HEK293 (cell line): ENCODE measurements around the gene LBX1.

Experiments
- CTCF ChIA-PET: fragments of 350-600 bp; formaldehyde crosslinking; extraction: SDS; loops from one replicate; lab custom pipeline; 2021; ENCODE audit warnings: antibody characterized with exemption; lab: Yijun Ruan, JAX
- POLR2A ChIA-PET: fragments of 300-600 bp; formaldehyde crosslinking; extraction: SDS; loops from one replicate; lab custom pipeline; 2020; ENCODE audit warnings: antibody characterized with exemption, inconsistent platforms; lab: Yijun Ruan, JAX
- H3K27ac ChIP-seq: fragments of 200-500 bp; sonication (Bioruptor generic); 2 replicates; pipeline ENCODE4 v1.5.1; 2014; ENCODE audit warnings: low read depth, low read length, control low read depth, inconsistent platforms; ENCODE audit errors: extremely low read depth
- H3K36me3 ChIP-seq, 2 experiments: fragments of 200-500 bp in 1 of 2; sonication (Bioruptor generic) in 1 of 2; 1 replicate in 1 of 2; 2 replicates in 1 of 2; pipeline ENCODE4 v1.5.1; 2014 to 2017; ENCODE audit warnings: inconsistent platforms in 2 of 2, low read length in 2 of 2; ENCODE audit not compliant: control insufficient read depth in 2 of 2, insufficient read depth in 1 of 2
- H3K4me1 ChIP-seq: fragments of 200-500 bp; sonication (Bioruptor generic); 2 replicates; pipeline ENCODE4 v1.5.1; 2014; ENCODE audit warnings: mild to moderate bottlenecking, low read length, inconsistent platforms; ENCODE audit not compliant: control insufficient read depth, insufficient read depth
- H3K4me3 ChIP-seq: 2 replicates; pipeline ENCODE4 v1.5.1; 2011; ENCODE audit warnings: low read depth, mild to moderate bottlenecking, control low read depth, low read length, moderate library complexity
- H3K9me3 ChIP-seq: fragments of 200-500 bp; sonication (Bioruptor generic); 2 replicates; pipeline ENCODE4 v1.5.1; 2014; ENCODE audit warnings: low read depth, low read length, inconsistent platforms; ENCODE audit not compliant: control insufficient read depth, insufficient read depth
- BCL11A ChIP-seq: fragments of 450-650 bp; formaldehyde crosslinking; IDR thresholded peaks from 2 replicates; pipeline ENCODE4 v1.5.1; 2016; ENCODE audit warnings: low read depth, missing biosample characterization, missing genetic modification characterization
- BCL11B ChIP-seq: fragments of 450-650 bp; formaldehyde crosslinking; IDR thresholded peaks from 2 replicates; pipeline ENCODE4 v1.5.1; 2016; ENCODE audit warnings: low read depth, missing biosample characterization, missing genetic modification characterization
- EGR2 ChIP-seq: fragments of 450-650 bp; formaldehyde crosslinking; IDR thresholded peaks from 2 replicates; pipeline ENCODE4 v1.5.1; 2016; ENCODE audit warnings: low read depth, missing biosample characterization, missing genetic modification characterization
- FEZF1 ChIP-seq: fragments of 450-650 bp; formaldehyde crosslinking; IDR thresholded peaks from 2 replicates; pipeline ENCODE4 v1.5.1; 2016; ENCODE audit warnings: missing biosample characterization, missing genetic modification characterization
- GFI1B ChIP-seq: fragments of 450-650 bp; formaldehyde crosslinking; IDR thresholded peaks from 2 replicates; pipeline ENCODE4 v1.5.1; 2016; ENCODE audit warnings: missing biosample characterization, missing genetic modification characterization
- GLIS1 ChIP-seq: fragments of 450-650 bp; formaldehyde crosslinking; IDR thresholded peaks from 2 replicates; pipeline ENCODE4 v1.5.1; 2016; ENCODE audit warnings: missing biosample characterization, missing genetic modification characterization
- KLF17 ChIP-seq: fragments of 450-650 bp; formaldehyde crosslinking; IDR thresholded peaks from 2 replicates; pipeline ENCODE4 v1.5.1; 2016; ENCODE audit warnings: missing biosample characterization, missing genetic modification characterization
- SCRT2 ChIP-seq: fragments of 450-650 bp; formaldehyde crosslinking; IDR thresholded peaks from 2 replicates; pipeline ENCODE4 v1.5.1; 2016; ENCODE audit warnings: missing biosample characterization, missing genetic modification characterization
- SETDB1 ChIP-seq: IDR thresholded peaks from one replicate; pipeline ENCODE4 v1.6.1; 2017; ENCODE audit warnings: mild to moderate bottlenecking, low read length, moderate library complexity, mixed read lengths; ENCODE audit not compliant: insufficient read length
- ZBTB8A ChIP-seq: fragments of 450-650 bp; formaldehyde crosslinking; IDR thresholded peaks from 2 replicates; pipeline ENCODE4 v1.5.1; 2016; ENCODE audit warnings: missing biosample characterization, missing genetic modification characterization
- ZFP69B ChIP-seq: fragments of 450-650 bp; formaldehyde crosslinking; IDR thresholded peaks from 2 replicates; pipeline ENCODE4 v1.5.1; 2016; ENCODE audit warnings: missing biosample characterization, missing genetic modification characterization
- ZIC2 ChIP-seq: fragments of 450-650 bp; formaldehyde crosslinking; IDR thresholded peaks from 2 replicates; pipeline ENCODE4 v1.5.1; 2016; ENCODE audit warnings: missing biosample characterization, missing genetic modification characterization
- ZNF138 ChIP-seq: fragments of 450-650 bp; formaldehyde crosslinking; IDR thresholded peaks from 2 replicates; pipeline ENCODE4 v1.5.1; 2016; ENCODE audit warnings: missing biosample characterization, missing genetic modification characterization, borderline replicate concordance
- ZNF184 ChIP-seq: fragments of 450-650 bp; IDR thresholded peaks from 2 replicates; pipeline ENCODE4 v1.5.1; 2018; ENCODE audit warnings: missing biosample characterization, mild to moderate bottlenecking, missing genetic modification characterization
- ZNF223 ChIP-seq: fragments of 450-650 bp; formaldehyde crosslinking; IDR thresholded peaks from 2 replicates; pipeline ENCODE4 v1.5.1; 2016; ENCODE audit warnings: missing biosample characterization, missing genetic modification characterization
- ZNF24 ChIP-seq: fragments of 450-650 bp; formaldehyde crosslinking; IDR thresholded peaks from 2 replicates; pipeline ENCODE4 v1.5.1; 2016; ENCODE audit warnings: missing biosample characterization, missing genetic modification characterization
- ZNF26 ChIP-seq: fragments of 450-650 bp; formaldehyde crosslinking; IDR thresholded peaks from 2 replicates; pipeline ENCODE4 v1.5.1; 2016; ENCODE audit warnings: missing biosample characterization, missing genetic modification characterization
- ZNF37A ChIP-seq: fragments of 450-650 bp; IDR thresholded peaks from 2 replicates; pipeline ENCODE4 v1.5.1; 2018; ENCODE audit warnings: missing biosample characterization, missing genetic modification characterization
- ZNF600 ChIP-seq: fragments of 450-650 bp; formaldehyde crosslinking; IDR thresholded peaks from 2 replicates; pipeline ENCODE4 v1.5.1; 2016; ENCODE audit warnings: missing biosample characterization, missing genetic modification characterization
- ZNF626 ChIP-seq: fragments of 450-650 bp; sonication (Bioruptor Pico); formaldehyde crosslinking; IDR thresholded peaks from 2 replicates; pipeline ENCODE4 v1.5.1; 2018; ENCODE audit warnings: missing biosample characterization, missing genetic modification characterization, inconsistent platforms
- ZNF664 ChIP-seq: fragments of 450-650 bp; formaldehyde crosslinking; IDR thresholded peaks from 2 replicates; pipeline ENCODE4 v1.5.1; 2016; ENCODE audit warnings: missing biosample characterization, missing genetic modification characterization
- ZNF677 ChIP-seq: fragments of 450-650 bp; IDR thresholded peaks from 2 replicates; pipeline ENCODE4 v1.5.0; 2018; ENCODE audit warnings: missing biosample characterization, mild to moderate bottlenecking, missing genetic modification characterization, moderate library complexity
- ZNF707 ChIP-seq: fragments of 450-650 bp; formaldehyde crosslinking; IDR thresholded peaks from 2 replicates; pipeline ENCODE4 v1.5.1; 2016; ENCODE audit warnings: missing biosample characterization, missing genetic modification characterization
- ZNF76 ChIP-seq: fragments of 450-650 bp; formaldehyde crosslinking; IDR thresholded peaks from 2 replicates; pipeline ENCODE4; 2016; ENCODE audit warnings: low read depth, missing biosample characterization, missing genetic modification characterization, borderline replicate concordance
- ZNF792 ChIP-seq: fragments of 450-650 bp; formaldehyde crosslinking; IDR thresholded peaks from 2 replicates; pipeline ENCODE4 v1.5.1; 2016; ENCODE audit warnings: missing biosample characterization, missing genetic modification characterization
- ZNF830 ChIP-seq: fragments of 450-650 bp; IDR thresholded peaks from 2 replicates; pipeline ENCODE4 v1.5.0; 2018; ENCODE audit warnings: missing biosample characterization, missing genetic modification characterization, low read depth, mild to moderate bottlenecking, moderate library complexity
- ZNF843 ChIP-seq: fragments of 450-650 bp; formaldehyde crosslinking; IDR thresholded peaks from 2 replicates; pipeline ENCODE4 v1.5.1; 2016; ENCODE audit warnings: missing biosample characterization, missing genetic modification characterization
- ZSCAN30 ChIP-seq: fragments of 450-650 bp; IDR thresholded peaks from 2 replicates; pipeline ENCODE4 v1.5.1; 2018; ENCODE audit warnings: missing biosample characterization, mild to moderate bottlenecking, missing genetic modification characterization, moderate library complexity
- TF ChIP-seq, protein P1 (sequence below): fragments of 450-650 bp; formaldehyde crosslinking; IDR thresholded peaks from 2 replicates; pipeline ENCODE4 v1.5.1; 2017; ENCODE audit warnings: missing biosample characterization, missing genetic modification characterization
- TF ChIP-seq, protein P2 (sequence below): fragments of 450-650 bp; formaldehyde crosslinking; IDR thresholded peaks from 2 replicates; pipeline ENCODE4 v1.5.1; 2016; ENCODE audit warnings: missing biosample characterization, missing genetic modification characterization
- TF ChIP-seq, protein P3 (sequence below): fragments of 450-650 bp; formaldehyde crosslinking; IDR thresholded peaks from 2 replicates; pipeline ENCODE4; 2016; ENCODE audit warnings: missing biosample characterization, missing genetic modification characterization

LBX1 gene

GRCh38 chr10:101229266-101230182 is at the start of gene LBX1:
LBX1 (minus strand) TSS chr10:101229463; CDS start chr10:101228815, 648 bp downstream.
- Histone ChIP-seq H3K27ac (peak within 1 kb of the TSS; percentile 67), H3K4me1 (peaks cover 9% of the 10 kb centered on the region), H3K9me3 (no peaks in the 10 kb centered on the region), H3K36me3 (peaks cover 0 to 27% of the 10 kb centered on the region in 2 experiments; a peak in 1 of 3 replicates), H3K4me3 (peak within 1 kb of the TSS; percentile 60)
- POLR2A ChIA-PET, result interaction anchor here (0.8 to 2.3 kb wide), 9 partner anchors 9 to 589 kb away, joined by 3 to 11 read pairs (median 4); partner anchors contain the start of gene OGA
- CTCF ChIA-PET, result interaction anchor here (0.7 to 2.4 kb wide), 9 partner anchors 16 to 373 kb away, joined by 3 to 19 read pairs (median 3); no protein-coding TSS in a partner anchor
- no peak for TF ChIP-seq ZNF37A (tag by site-specific recombination)
- TF ChIP-seq SCRT2 (tag by site-specific recombination), result peak; percentile 66
- TF ChIP-seq SETDB1, result no peak
- no peak for TF ChIP-seq GFI1B
- TF ChIP-seq ZFP69B (tag by site-specific recombination), result peak; percentile 66
- 0 out of 2 replicates have a peak, but pooled peaks have one; percentile 56 for TF ChIP-seq ZNF600 (tag by site-specific recombination)
- 0 out of 2 replicates have a peak, but pooled peaks have one; percentile 20 for TF ChIP-seq ZSCAN30 (tag by site-specific recombination)
- TF ChIP-seq, protein P1, sequence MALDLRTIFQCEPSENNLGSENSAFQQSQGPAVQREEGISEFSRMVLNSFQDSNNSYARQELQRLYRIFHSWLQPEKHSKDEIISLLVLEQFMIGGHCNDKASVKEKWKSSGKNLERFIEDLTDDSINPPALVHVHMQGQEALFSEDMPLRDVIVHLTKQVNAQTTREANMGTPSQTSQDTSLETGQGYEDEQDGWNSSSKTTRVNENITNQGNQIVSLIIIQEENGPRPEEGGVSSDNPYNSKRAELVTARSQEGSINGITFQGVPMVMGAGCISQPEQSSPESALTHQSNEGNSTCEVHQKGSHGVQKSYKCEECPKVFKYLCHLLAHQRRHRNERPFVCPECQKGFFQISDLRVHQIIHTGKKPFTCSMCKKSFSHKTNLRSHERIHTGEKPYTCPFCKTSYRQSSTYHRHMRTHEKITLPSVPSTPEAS (tag by site-specific recombination), result peak; percentile 63
- no peak; the same call in 1 of the 2 replicates for TF ChIP-seq ZNF664
- peak; percentile 80 for TF ChIP-seq ZIC2 (tag by site-specific recombination)
- no peak for TF ChIP-seq ZNF830
- peak; percentile 40; the same call in 1 of the 2 replicates for TF ChIP-seq EGR2 (tag by site-specific recombination)
- no peak for TF ChIP-seq ZNF626
- 0 out of 2 replicates have a peak, but pooled peaks have one; percentile 56 for TF ChIP-seq ZNF223 (tag by site-specific recombination)
- no peak for TF ChIP-seq KLF17 (tag by site-specific recombination)
- TF ChIP-seq ZBTB8A (tag by site-specific recombination), result peak; percentile 85
- no peak for TF ChIP-seq ZNF26 (tag by site-specific recombination)
- TF ChIP-seq ZNF138 (tag by site-specific recombination), result no peak
- no peak for TF ChIP-seq ZNF184
- TF ChIP-seq ZNF677 (tag by site-specific recombination), result no peak
- peak; percentile 60 for TF ChIP-seq ZNF76 (tag by site-specific recombination)
- TF ChIP-seq ZNF843 (tag by site-specific recombination), result peak; percentile 65
- TF ChIP-seq ZNF24 (tag by site-specific recombination), result peak; percentile 73; the same call in 1 of the 2 replicates
- no peak for TF ChIP-seq ZNF707 (tag by site-specific recombination)
- TF ChIP-seq, protein P2, sequence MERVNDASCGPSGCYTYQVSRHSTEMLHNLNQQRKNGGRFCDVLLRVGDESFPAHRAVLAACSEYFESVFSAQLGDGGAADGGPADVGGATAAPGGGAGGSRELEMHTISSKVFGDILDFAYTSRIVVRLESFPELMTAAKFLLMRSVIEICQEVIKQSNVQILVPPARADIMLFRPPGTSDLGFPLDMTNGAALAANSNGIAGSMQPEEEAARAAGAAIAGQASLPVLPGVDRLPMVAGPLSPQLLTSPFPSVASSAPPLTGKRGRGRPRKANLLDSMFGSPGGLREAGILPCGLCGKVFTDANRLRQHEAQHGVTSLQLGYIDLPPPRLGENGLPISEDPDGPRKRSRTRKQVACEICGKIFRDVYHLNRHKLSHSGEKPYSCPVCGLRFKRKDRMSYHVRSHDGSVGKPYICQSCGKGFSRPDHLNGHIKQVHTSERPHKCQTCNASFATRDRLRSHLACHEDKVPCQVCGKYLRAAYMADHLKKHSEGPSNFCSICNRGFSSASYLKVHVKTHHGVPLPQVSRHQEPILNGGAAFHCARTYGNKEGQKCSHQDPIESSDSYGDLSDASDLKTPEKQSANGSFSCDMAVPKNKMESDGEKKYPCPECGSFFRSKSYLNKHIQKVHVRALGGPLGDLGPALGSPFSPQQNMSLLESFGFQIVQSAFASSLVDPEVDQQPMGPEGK (tag by site-specific recombination), result peak; percentile 91
- TF ChIP-seq, protein P3, sequence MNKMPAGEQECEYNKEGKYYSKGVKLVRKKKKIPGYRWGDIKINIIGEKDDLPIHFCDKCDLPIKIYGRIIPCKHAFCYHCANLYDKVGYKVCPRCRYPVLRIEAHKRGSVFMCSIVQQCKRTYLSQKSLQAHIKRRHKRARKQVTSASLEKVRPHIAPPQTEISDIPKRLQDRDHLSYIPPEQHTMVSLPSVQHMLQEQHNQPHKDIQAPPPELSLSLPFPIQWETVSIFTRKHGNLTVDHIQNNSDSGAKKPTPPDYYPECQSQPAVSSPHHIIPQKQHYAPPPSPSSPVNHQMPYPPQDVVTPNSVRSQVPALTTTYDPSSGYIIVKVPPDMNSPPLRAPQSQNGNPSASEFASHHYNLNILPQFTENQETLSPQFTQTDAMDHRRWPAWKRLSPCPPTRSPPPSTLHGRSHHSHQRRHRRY (tag by site-specific recombination), result no peak
- peak; percentile 90 for TF ChIP-seq BCL11A (tag by site-specific recombination)
- TF ChIP-seq BCL11B (tag by site-specific recombination), result 0 out of 2 replicates have a peak, but pooled peaks have one; percentile 60
- peak; percentile 71 for TF ChIP-seq FEZF1 (tag by site-specific recombination)
- TF ChIP-seq ZNF792 (tag by site-specific recombination), result no peak
- TF ChIP-seq GLIS1 (tag by site-specific recombination), result peak; percentile 96
